Measurements from ENCODE around the gene TSPAN32. TPM values are rescaled to one million over a fixed set of nuclear protein-coding genes. Genes with fewer than 3 reads are reported as not detected.

The TSPAN32 gene
- total RNA-seq, 1 experiment from 2014 or later = not detected

DNA sequence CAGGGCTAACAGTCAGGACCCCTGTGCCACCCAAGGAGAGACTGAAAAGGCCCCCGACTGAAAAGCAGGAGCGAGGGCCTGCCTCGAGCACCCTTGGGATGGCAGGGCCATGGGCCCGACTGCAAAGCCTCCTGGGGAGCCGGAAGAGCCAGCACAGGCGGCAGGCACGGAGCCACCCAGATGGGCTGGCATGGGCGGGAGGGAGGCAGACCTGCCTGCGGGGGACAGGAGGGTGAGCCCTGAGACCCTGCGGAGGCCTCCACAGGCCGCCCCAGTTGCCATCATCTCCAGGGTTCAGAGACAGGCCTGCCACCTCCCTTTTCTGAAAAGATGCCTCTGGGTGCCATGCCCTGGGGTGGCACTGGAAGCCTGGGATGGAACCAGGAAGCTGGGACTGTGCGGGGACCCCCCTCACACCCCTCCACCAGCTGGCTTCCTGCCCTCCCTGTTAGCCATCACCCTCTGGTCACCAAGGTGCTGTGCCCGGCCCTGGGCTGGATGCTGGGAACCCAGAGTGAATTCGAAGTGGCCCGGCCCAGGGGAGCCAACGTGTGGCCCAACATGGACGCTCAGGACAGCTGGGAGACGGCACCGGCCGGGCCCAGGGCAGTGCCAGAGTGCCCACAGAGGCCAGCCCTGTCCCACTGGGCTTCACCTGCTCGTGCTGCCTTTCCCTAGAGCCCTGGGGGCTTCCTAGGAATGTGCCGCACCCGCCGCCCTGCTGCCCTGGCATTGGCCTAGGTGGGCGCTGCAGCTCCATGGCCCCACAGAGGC, 13.8 kb downstream of the TSPAN32 start:
- TF ChIP-seq POLR2AphosphoS5 (IDR thresholded peaks at IDR 0.05; ENCODE audit: low read depth, low read length) (no peak), TCF7L2 (IDR thresholded peaks at IDR 0.05; ENCODE audit: low read depth, low read length) (no peak), SIN3A (IDR thresholded peaks at IDR 0.05; ENCODE audit: borderline replicate concordance, insufficient read depth, low read depth, low read length) (no peak)
- TF ChIP-seq, protein P1, sequence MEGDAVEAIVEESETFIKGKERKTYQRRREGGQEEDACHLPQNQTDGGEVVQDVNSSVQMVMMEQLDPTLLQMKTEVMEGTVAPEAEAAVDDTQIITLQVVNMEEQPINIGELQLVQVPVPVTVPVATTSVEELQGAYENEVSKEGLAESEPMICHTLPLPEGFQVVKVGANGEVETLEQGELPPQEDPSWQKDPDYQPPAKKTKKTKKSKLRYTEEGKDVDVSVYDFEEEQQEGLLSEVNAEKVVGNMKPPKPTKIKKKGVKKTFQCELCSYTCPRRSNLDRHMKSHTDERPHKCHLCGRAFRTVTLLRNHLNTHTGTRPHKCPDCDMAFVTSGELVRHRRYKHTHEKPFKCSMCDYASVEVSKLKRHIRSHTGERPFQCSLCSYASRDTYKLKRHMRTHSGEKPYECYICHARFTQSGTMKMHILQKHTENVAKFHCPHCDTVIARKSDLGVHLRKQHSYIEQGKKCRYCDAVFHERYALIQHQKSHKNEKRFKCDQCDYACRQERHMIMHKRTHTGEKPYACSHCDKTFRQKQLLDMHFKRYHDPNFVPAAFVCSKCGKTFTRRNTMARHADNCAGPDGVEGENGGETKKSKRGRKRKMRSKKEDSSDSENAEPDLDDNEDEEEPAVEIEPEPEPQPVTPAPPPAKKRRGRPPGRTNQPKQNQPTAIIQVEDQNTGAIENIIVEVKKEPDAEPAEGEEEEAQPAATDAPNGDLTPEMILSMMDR (IDR thresholded peaks at IDR 0.05) = no peak
- TF ChIP-seq, protein P2, sequence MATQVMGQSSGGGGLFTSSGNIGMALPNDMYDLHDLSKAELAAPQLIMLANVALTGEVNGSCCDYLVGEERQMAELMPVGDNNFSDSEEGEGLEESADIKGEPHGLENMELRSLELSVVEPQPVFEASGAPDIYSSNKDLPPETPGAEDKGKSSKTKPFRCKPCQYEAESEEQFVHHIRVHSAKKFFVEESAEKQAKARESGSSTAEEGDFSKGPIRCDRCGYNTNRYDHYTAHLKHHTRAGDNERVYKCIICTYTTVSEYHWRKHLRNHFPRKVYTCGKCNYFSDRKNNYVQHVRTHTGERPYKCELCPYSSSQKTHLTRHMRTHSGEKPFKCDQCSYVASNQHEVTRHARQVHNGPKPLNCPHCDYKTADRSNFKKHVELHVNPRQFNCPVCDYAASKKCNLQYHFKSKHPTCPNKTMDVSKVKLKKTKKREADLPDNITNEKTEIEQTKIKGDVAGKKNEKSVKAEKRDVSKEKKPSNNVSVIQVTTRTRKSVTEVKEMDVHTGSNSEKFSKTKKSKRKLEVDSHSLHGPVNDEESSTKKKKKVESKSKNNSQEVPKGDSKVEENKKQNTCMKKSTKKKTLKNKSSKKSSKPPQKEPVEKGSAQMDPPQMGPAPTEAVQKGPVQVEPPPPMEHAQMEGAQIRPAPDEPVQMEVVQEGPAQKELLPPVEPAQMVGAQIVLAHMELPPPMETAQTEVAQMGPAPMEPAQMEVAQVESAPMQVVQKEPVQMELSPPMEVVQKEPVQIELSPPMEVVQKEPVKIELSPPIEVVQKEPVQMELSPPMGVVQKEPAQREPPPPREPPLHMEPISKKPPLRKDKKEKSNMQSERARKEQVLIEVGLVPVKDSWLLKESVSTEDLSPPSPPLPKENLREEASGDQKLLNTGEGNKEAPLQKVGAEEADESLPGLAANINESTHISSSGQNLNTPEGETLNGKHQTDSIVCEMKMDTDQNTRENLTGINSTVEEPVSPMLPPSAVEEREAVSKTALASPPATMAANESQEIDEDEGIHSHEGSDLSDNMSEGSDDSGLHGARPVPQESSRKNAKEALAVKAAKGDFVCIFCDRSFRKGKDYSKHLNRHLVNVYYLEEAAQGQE (IDR thresholded peaks at IDR 0.05; ENCODE audit: insufficient read depth in 1 of 2, low read depth in 2 of 2, low read length in 1 of 2) = no peak
- in situ Hi-C loops (cut with HindIII; ENCODE audit: low pct_unique_long_range_greater_than_20kb, low sequenced_read_pairs) = no loop called here
- H3K27ac ChIP-seq (ENCODE audit: low read length) = no peak overlapping the region

DNA sequence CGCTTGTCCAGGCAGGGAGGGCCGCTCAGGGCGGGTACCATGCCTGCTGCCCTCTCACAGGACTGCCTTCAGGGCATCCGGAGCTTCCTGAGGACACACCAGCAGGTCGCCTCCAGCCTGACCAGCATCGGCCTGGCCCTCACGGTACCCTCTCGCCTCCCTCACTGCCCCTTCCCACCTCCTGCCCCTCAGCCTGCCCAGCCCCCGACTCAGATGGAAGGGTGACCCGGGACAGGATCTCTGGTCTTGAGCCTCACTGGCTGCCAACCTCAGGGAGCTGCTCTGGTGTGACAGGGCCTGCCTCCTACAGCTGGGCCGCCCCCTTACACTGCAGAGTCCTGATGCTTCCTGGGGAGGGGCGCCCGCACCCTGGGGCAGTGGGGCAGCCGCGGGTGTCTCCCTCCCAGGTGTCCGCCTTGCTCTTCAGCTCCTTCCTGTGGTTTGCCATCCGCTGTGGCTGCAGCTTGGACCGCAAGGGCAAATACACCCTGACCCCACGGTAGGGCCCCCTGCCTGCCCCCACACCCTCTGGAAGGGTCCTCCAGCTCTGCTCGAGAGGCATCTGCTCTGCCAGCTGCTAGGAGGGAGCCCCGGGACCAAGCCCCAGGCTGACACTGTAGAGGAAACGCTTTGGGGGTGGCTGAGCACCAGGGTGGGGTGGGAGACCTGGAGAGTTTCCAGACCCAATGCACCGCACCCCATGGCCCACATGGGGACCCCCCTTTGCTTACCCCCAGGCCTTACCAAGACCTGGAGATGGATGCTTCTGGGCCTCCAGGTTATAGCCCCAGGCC, 14.6 kb downstream of the TSPAN32 start:
- no peaks in the 10 kb centered on the region for H3K27me3 ChIP-seq (ENCODE audit: control insufficient read depth, insufficient read depth, low read length)
- in situ Hi-C loops (cut with HindIII; ENCODE audit: low pct_unique_long_range_greater_than_20kb, low sequenced_read_pairs) = no loop called here
- H3K36me3 ChIP-seq (ENCODE audit: control insufficient read depth, insufficient read depth, low read length) = no peaks in the 10 kb centered on the region
- POLR2A ChIA-PET = no interaction called here
- no peak overlapping the region for H3K4me3 ChIP-seq (ENCODE audit: low read depth in 2 of 2, low read length in 2 of 2)
- no TSS peak for BruUV-seq (replicated peaks)
- no peak for TF ChIP-seq TCF7L2 (IDR thresholded peaks at IDR 0.05; ENCODE audit: low read depth, low read length)
- TF ChIP-seq, protein P2 (IDR thresholded peaks at IDR 0.05; ENCODE audit: insufficient read depth in 1 of 2, low read depth in 2 of 2, low read length in 1 of 2) = no peak
- TF ChIP-seq, protein P1 (IDR thresholded peaks at IDR 0.05) = no peak
- no peak for TF ChIP-seq SIN3A (IDR thresholded peaks at IDR 0.05; ENCODE audit: borderline replicate concordance, insufficient read depth, low read depth, low read length)
- TF ChIP-seq POLR2AphosphoS5 (IDR thresholded peaks at IDR 0.05; ENCODE audit: low read depth, low read length) = no peak
- CTCF ChIA-PET = interaction anchor here (0.5 to 0.6 kb wide), 2 partner anchors 12 to 51 kb away, joined by 3 to 5 read pairs; no protein-coding TSS in a partner anchor
- ATAC-seq (no peak), DNase-seq (ENCODE audit: low read depth, low spot score) (no peak)
- intact Hi-C loops (cut with micrococcal nuclease; ENCODE audit: unreplicated experiment) = loop anchor here (10.0 kb wide), 1 partner anchor 208 kb away; no protein-coding TSS in a partner anchor
- H3K4me1 ChIP-seq (ENCODE audit: control insufficient read depth, insufficient read depth, low read length) = peaks cover 18% of the 10 kb centered on the region
- H3K27ac ChIP-seq (ENCODE audit: low read length) = no peak overlapping the region
- H3K9me3 ChIP-seq (ENCODE audit: control insufficient read depth, insufficient read depth, low read depth, low read length) = no peaks in the 10 kb centered on the region

More for the DNA sequence above, 13.8 kb downstream of the TSPAN32 start:
- POLR2A ChIA-PET = no interaction called here
- H3K4me3 ChIP-seq (ENCODE audit: low read depth in 2 of 2, low read length in 2 of 2) = no peak overlapping the region
- ATAC-seq (no peak), DNase-seq (ENCODE audit: low read depth, low spot score) (no peak)
- no peaks in the 10 kb centered on the region for H3K36me3 ChIP-seq (ENCODE audit: control insufficient read depth, insufficient read depth, low read length)
- CTCF ChIA-PET = interaction anchor here (0.5 kb wide), 1 partner anchor 11 kb away, joined by 5 read pairs; no protein-coding TSS in a partner anchor
- no peaks in the 10 kb centered on the region for H3K9me3 ChIP-seq (ENCODE audit: control insufficient read depth, insufficient read depth, low read depth, low read length)
- BruUV-seq (replicated peaks) = no TSS peak
- H3K27me3 ChIP-seq (ENCODE audit: control insufficient read depth, insufficient read depth, low read length) = no peaks in the 10 kb centered on the region
- peaks cover 18% of the 10 kb centered on the region for H3K4me1 ChIP-seq (ENCODE audit: control insufficient read depth, insufficient read depth, low read length)
- intact Hi-C loops (cut with micrococcal nuclease; ENCODE audit: unreplicated experiment) = loop anchor here (10.0 kb wide), 1 partner anchor 209 kb away; no protein-coding TSS in a partner anchor
